ENCODE results near the gene ACTA2.

Gene ACTA2

GRCh38 chr10:88958721-88959120 lies 6.1 kb upstream of the ACTA2 start:
- H3K4me3 ChIP-seq (ENCODE audit: low read depth in 1 of 2, low read length in 2 of 2), result no peak overlapping the region
- no peak overlapping the region for H3K9ac ChIP-seq (ENCODE audit: low read depth in 1 of 2, low read length in 2 of 2)
- peaks cover 0 to 7% of the 10 kb centered on the region in 2 donors for H3K4me1 ChIP-seq (ENCODE audit: control insufficient read depth in 1 of 2, insufficient read depth in 2 of 2, low read length in 2 of 2)
- H3K27ac ChIP-seq (ENCODE audit: low read depth, low read length), result no peak overlapping the region
- no peaks in the 10 kb centered on the region for H3K36me3 ChIP-seq (ENCODE audit: control insufficient read depth in 1 of 2, insufficient read depth in 2 of 2, low read length in 2 of 2)
- no peaks in the 10 kb centered on the region for H3K27me3 ChIP-seq (ENCODE audit: control insufficient read depth in 1 of 2, insufficient read depth in 2 of 2, low read length in 2 of 2)
- no peaks in the 10 kb centered on the region for H3K9me3 ChIP-seq (ENCODE audit: control insufficient read depth in 1 of 2, low read length in 2 of 2)

- Histone ChIP-seq H3K9ac (ENCODE audit: low read depth in 1 of 2, low read length in 2 of 2) (no peak overlapping the region), H3K4me3 (ENCODE audit: low read depth in 1 of 2, low read length in 2 of 2) (no peak overlapping the region), H3K27ac (ENCODE audit: low read depth, low read length) (no peak overlapping the region), H3K9me3 (ENCODE audit: control insufficient read depth in 1 of 2, low read length in 2 of 2) (no peaks in the 10 kb centered on the region), H3K4me1 (ENCODE audit: control insufficient read depth in 1 of 2, insufficient read depth in 2 of 2, low read length in 2 of 2) (peaks cover 0 to 7% of the 10 kb centered on the region in 2 donors), H3K27me3 (ENCODE audit: control insufficient read depth in 1 of 2, insufficient read depth in 2 of 2, low read length in 2 of 2) (no peaks in the 10 kb centered on the region), H3K36me3 (ENCODE audit: control insufficient read depth in 1 of 2, insufficient read depth in 2 of 2, low read length in 2 of 2) (no peaks in the 10 kb centered on the region)
Observed at GRCh38 chr10:88957381-88957780, 4.8 kb upstream of the ACTA2 start.

- no peaks in the 10 kb centered on the region for H3K27me3 ChIP-seq (ENCODE audit: control insufficient read depth in 1 of 2, insufficient read depth in 2 of 2, low read length in 2 of 2)
- no peak overlapping the region for H3K27ac ChIP-seq (ENCODE audit: low read depth, low read length)
- no peaks in the 10 kb centered on the region for H3K36me3 ChIP-seq (ENCODE audit: control insufficient read depth in 1 of 2, insufficient read depth in 2 of 2, low read length in 2 of 2)
- no peak overlapping the region for H3K9ac ChIP-seq (ENCODE audit: low read depth in 1 of 2, low read length in 2 of 2)
- no peaks in the 10 kb centered on the region for H3K9me3 ChIP-seq (ENCODE audit: control insufficient read depth in 1 of 2, low read length in 2 of 2)
- H3K4me3 ChIP-seq (ENCODE audit: low read depth in 1 of 2, low read length in 2 of 2), result no peak overlapping the region
- H3K4me1 ChIP-seq (ENCODE audit: control insufficient read depth in 1 of 2, insufficient read depth in 2 of 2, low read length in 2 of 2), result no peaks in the 10 kb centered on the region
Observed at GRCh38 chr10:88954458-88955083, 2.0 kb upstream of the ACTA2 start.

- Histone ChIP-seq H3K4me1 (ENCODE audit: control insufficient read depth in 1 of 2, insufficient read depth in 2 of 2, low read length in 2 of 2) (no peaks in the 10 kb centered on the region), H3K27me3 (ENCODE audit: control insufficient read depth in 1 of 2, insufficient read depth in 2 of 2, low read length in 2 of 2) (no peaks in the 10 kb centered on the region), H3K4me3 (ENCODE audit: low read depth in 1 of 2, low read length in 2 of 2) (no peak overlapping the region), H3K27ac (ENCODE audit: low read depth, low read length) (no peak overlapping the region), H3K9me3 (ENCODE audit: control insufficient read depth in 1 of 2, low read length in 2 of 2) (no peaks in the 10 kb centered on the region), H3K9ac (ENCODE audit: low read depth in 1 of 2, low read length in 2 of 2) (no peak overlapping the region), H3K36me3 (ENCODE audit: control insufficient read depth in 1 of 2, insufficient read depth in 2 of 2, low read length in 2 of 2) (no peaks in the 10 kb centered on the region)
Observed at GRCh38 chr10:88953662-88954061, 1.1 kb upstream of the ACTA2 start.

GRCh38 chr10:88949912-88950837 lies 2.4 kb downstream of the ACTA2 start:
- Histone ChIP-seq H3K9ac (ENCODE audit: low read depth in 1 of 2, low read length in 2 of 2) (no peak overlapping the region), H3K4me3 (ENCODE audit: low read depth in 1 of 2, low read length in 2 of 2) (peak overlapping the region in 1 of 2 donors; percentile 24)

GRCh38 chr10:88949051-88949450 lies 3.5 kb downstream of the ACTA2 start:
- peak overlapping the region in 1 of 2 donors; percentile 17 for H3K9ac ChIP-seq (ENCODE audit: low read depth in 1 of 2, low read length in 2 of 2)
- no peak overlapping the region for H3K27ac ChIP-seq (ENCODE audit: low read depth, low read length)
- no peaks in the 10 kb centered on the region for H3K9me3 ChIP-seq (ENCODE audit: control insufficient read depth in 1 of 2, low read length in 2 of 2)
- no peaks in the 10 kb centered on the region for H3K36me3 ChIP-seq (ENCODE audit: control insufficient read depth in 1 of 2, insufficient read depth in 2 of 2, low read length in 2 of 2)
- H3K4me3 ChIP-seq (ENCODE audit: low read depth in 1 of 2, low read length in 2 of 2), result peak overlapping the region in 1 of 2 donors; percentile 17
- no peaks in the 10 kb centered on the region for H3K4me1 ChIP-seq (ENCODE audit: control insufficient read depth in 1 of 2, insufficient read depth in 2 of 2, low read length in 2 of 2)
- no peaks in the 10 kb centered on the region for H3K27me3 ChIP-seq (ENCODE audit: control insufficient read depth in 1 of 2, insufficient read depth in 2 of 2, low read length in 2 of 2)

More at GRCh38 chr10:88949912-88950837, 2.4 kb downstream of the ACTA2 start:
- H3K27ac ChIP-seq (ENCODE audit: low read depth, low read length), result peak overlapping the region; percentile 70
- no peaks in the 10 kb centered on the region for H3K36me3 ChIP-seq (ENCODE audit: control insufficient read depth in 1 of 2, insufficient read depth in 2 of 2, low read length in 2 of 2)
- no peaks in the 10 kb centered on the region for H3K4me1 ChIP-seq (ENCODE audit: control insufficient read depth in 1 of 2, insufficient read depth in 2 of 2, low read length in 2 of 2)
- H3K9me3 ChIP-seq (ENCODE audit: control insufficient read depth in 1 of 2, low read length in 2 of 2), result no peaks in the 10 kb centered on the region
- H3K27me3 ChIP-seq (ENCODE audit: control insufficient read depth in 1 of 2, insufficient read depth in 2 of 2, low read length in 2 of 2), result no peaks in the 10 kb centered on the region

GRCh38 chr10:88946965-88947590 lies 5.5 kb downstream of the ACTA2 start:
- Histone ChIP-seq H3K9ac (ENCODE audit: low read depth in 1 of 2, low read length in 2 of 2) (no peak overlapping the region), H3K9me3 (ENCODE audit: control insufficient read depth in 1 of 2, low read length in 2 of 2) (no peaks in the 10 kb centered on the region), H3K4me3 (ENCODE audit: low read depth in 1 of 2, low read length in 2 of 2) (no peak overlapping the region), H3K36me3 (ENCODE audit: control insufficient read depth in 1 of 2, insufficient read depth in 2 of 2, low read length in 2 of 2) (peaks cover 0 to 5% of the 10 kb centered on the region in 2 donors), H3K27me3 (ENCODE audit: control insufficient read depth in 1 of 2, insufficient read depth in 2 of 2, low read length in 2 of 2) (no peaks in the 10 kb centered on the region), H3K27ac (ENCODE audit: low read depth, low read length) (no peak overlapping the region), H3K4me1 (ENCODE audit: control insufficient read depth in 1 of 2, insufficient read depth in 2 of 2, low read length in 2 of 2) (no peaks in the 10 kb centered on the region)

- no peaks in the 10 kb centered on the region for H3K9me3 ChIP-seq (ENCODE audit: control insufficient read depth in 1 of 2, low read length in 2 of 2)
- no peaks in the 10 kb centered on the region for H3K27me3 ChIP-seq (ENCODE audit: control insufficient read depth in 1 of 2, insufficient read depth in 2 of 2, low read length in 2 of 2)
- H3K27ac ChIP-seq (ENCODE audit: low read depth, low read length), result no peak overlapping the region
- peaks cover 0 to 5% of the 10 kb centered on the region in 2 donors for H3K36me3 ChIP-seq (ENCODE audit: control insufficient read depth in 1 of 2, insufficient read depth in 2 of 2, low read length in 2 of 2)
- H3K4me3 ChIP-seq (ENCODE audit: low read depth in 1 of 2, low read length in 2 of 2), result no peak overlapping the region
- H3K4me1 ChIP-seq (ENCODE audit: control insufficient read depth in 1 of 2, insufficient read depth in 2 of 2, low read length in 2 of 2), result no peaks in the 10 kb centered on the region
- H3K9ac ChIP-seq (ENCODE audit: low read depth in 1 of 2, low read length in 2 of 2), result no peak overlapping the region
Observed at GRCh38 chr10:88946200-88946599, 6.4 kb downstream of the ACTA2 start.

GRCh38 chr10:88944813-88945212 lies 7.8 kb downstream of the ACTA2 start:
- Histone ChIP-seq H3K4me1 (ENCODE audit: control insufficient read depth in 1 of 2, insufficient read depth in 2 of 2, low read length in 2 of 2) (no peaks in the 10 kb centered on the region), H3K27ac (ENCODE audit: low read depth, low read length) (no peak overlapping the region), H3K9ac (ENCODE audit: low read depth in 1 of 2, low read length in 2 of 2) (no peak overlapping the region), H3K4me3 (ENCODE audit: low read depth in 1 of 2, low read length in 2 of 2) (no peak overlapping the region), H3K27me3 (ENCODE audit: control insufficient read depth in 1 of 2, insufficient read depth in 2 of 2, low read length in 2 of 2) (no peaks in the 10 kb centered on the region), H3K36me3 (ENCODE audit: control insufficient read depth in 1 of 2, insufficient read depth in 2 of 2, low read length in 2 of 2) (peaks cover 0 to 10% of the 10 kb centered on the region in 2 donors), H3K9me3 (ENCODE audit: control insufficient read depth in 1 of 2, low read length in 2 of 2) (no peaks in the 10 kb centered on the region)

GRCh38 chr10:88943778-88944177 lies 8.8 kb downstream of the ACTA2 start:
- H3K9me3 ChIP-seq (ENCODE audit: control insufficient read depth in 1 of 2, low read length in 2 of 2), result no peaks in the 10 kb centered on the region
- no peaks in the 10 kb centered on the region for H3K4me1 ChIP-seq (ENCODE audit: control insufficient read depth in 1 of 2, insufficient read depth in 2 of 2, low read length in 2 of 2)
- no peak overlapping the region for H3K9ac ChIP-seq (ENCODE audit: low read depth in 1 of 2, low read length in 2 of 2)
- no peaks in the 10 kb centered on the region for H3K27me3 ChIP-seq (ENCODE audit: control insufficient read depth in 1 of 2, insufficient read depth in 2 of 2, low read length in 2 of 2)
- peaks cover 0 to 10% of the 10 kb centered on the region in 2 donors for H3K36me3 ChIP-seq (ENCODE audit: control insufficient read depth in 1 of 2, insufficient read depth in 2 of 2, low read length in 2 of 2)
- no peak overlapping the region for H3K4me3 ChIP-seq (ENCODE audit: low read depth in 1 of 2, low read length in 2 of 2)
- H3K27ac ChIP-seq (ENCODE audit: low read depth, low read length), result no peak overlapping the region

All from duodenal mucosa (tissue), 2 donors.